H9 (cell line): ENCODE results near the gene IQCF6. TPM values are rescaled to one million over a fixed set of nuclear protein-coding genes. Genes with fewer than 3 reads are reported as not detected.
"Not testable (repeated sequence)": the region's sequence is repeated elsewhere in the genome, so short reads cannot be mapped to it uniquely, and the experiment has no call there.

ENCODE experiments used
- DNase-seq: peaks from one replicate; pipeline ENCODE4 v3.0.0-alpha.2; 2017
- H2AFZ ChIP-seq: one replicate; pipeline ENCODE4 v1.6.1; 2013; ENCODE audit warnings: mild to moderate bottlenecking, low read length, control low read depth, moderate library complexity
- H2AK5ac ChIP-seq: 2 replicates; pipeline ENCODE4 v1.6.1; 2013; ENCODE audit warnings: low read length, control low read depth, mixed read lengths; ENCODE audit not compliant: insufficient read length
- H2BK120ac ChIP-seq: one replicate; pipeline ENCODE4 v1.6.1; 2013; ENCODE audit warnings: low read depth, mild to moderate bottlenecking, low read length, control low read depth, inconsistent platforms; ENCODE audit not compliant: poor library complexity, severe bottlenecking
- H2BK12ac ChIP-seq: 2 replicates; pipeline ENCODE4 v1.6.1; 2013; ENCODE audit warnings: low read length, control low read depth, mixed read lengths, low read depth; ENCODE audit not compliant: insufficient read length
- H2BK15ac ChIP-seq: 2 replicates; pipeline ENCODE4 v1.6.1; 2013; ENCODE audit warnings: low read depth, low read length, control low read depth
- H2BK20ac ChIP-seq: one replicate; pipeline ENCODE4 v1.6.1; 2013; ENCODE audit warnings: low read depth, mild to moderate bottlenecking, low read length, control low read depth, inconsistent platforms; ENCODE audit not compliant: poor library complexity, severe bottlenecking
- H2BK5ac ChIP-seq: 2 replicates; pipeline ENCODE4 v1.6.1; 2013; ENCODE audit warnings: low read length, control low read depth, mixed read lengths; ENCODE audit not compliant: insufficient read length
- H3K14ac ChIP-seq: 2 replicates; pipeline ENCODE4 v1.6.1; 2013; ENCODE audit warnings: low read length, control low read depth; ENCODE audit not compliant: insufficient read depth
- H3K18ac ChIP-seq: 2 replicates; pipeline ENCODE4 v1.6.1; 2013; ENCODE audit warnings: low read depth, mild to moderate bottlenecking, mixed read lengths, low read length, control low read depth; ENCODE audit not compliant: insufficient read length
- H3K23ac ChIP-seq: 2 replicates; pipeline ENCODE4 v1.6.1; 2013; ENCODE audit warnings: low read length, control low read depth, mixed read lengths, low read depth; ENCODE audit not compliant: insufficient read length
- H3K23me2 ChIP-seq: 2 replicates; pipeline ENCODE4 v1.6.1; 2013; ENCODE audit warnings: low read depth, mild to moderate bottlenecking, mixed read lengths, low read length, control low read depth; ENCODE audit not compliant: insufficient read length, poor library complexity, severe bottlenecking
- H3K27ac ChIP-seq: 2 replicates; pipeline ENCODE4 v1.5.1; 2013; ENCODE audit warnings: low read length, control low read depth, mixed read lengths, low read depth; ENCODE audit not compliant: insufficient read length
- H3K27me3 ChIP-seq: 2 replicates; pipeline ENCODE4 v1.6.1; 2013; ENCODE audit warnings: low read length, control low read depth, inconsistent platforms; ENCODE audit not compliant: insufficient read depth
- H3K4ac ChIP-seq: 2 replicates; pipeline ENCODE4 v1.6.1; 2013; ENCODE audit warnings: low read depth, mild to moderate bottlenecking, control low read depth, inconsistent platforms, low read length, moderate library complexity
- H3K4me1 ChIP-seq: 2 replicates; pipeline ENCODE4 v1.6.1; 2013; ENCODE audit warnings: low read length, control low read depth, inconsistent platforms; ENCODE audit not compliant: insufficient read depth
- H3K4me2 ChIP-seq: 2 replicates; pipeline ENCODE4 v1.6.1; 2013; ENCODE audit warnings: low read length, control low read depth, mixed read lengths; ENCODE audit not compliant: insufficient read length, insufficient read depth
- H3K56ac ChIP-seq: 2 replicates; pipeline ENCODE4 v1.6.1; 2013; ENCODE audit warnings: low read depth, mild to moderate bottlenecking, mixed read lengths, low read length, control low read depth; ENCODE audit not compliant: insufficient read length
- H3K79me1 ChIP-seq: 2 replicates; pipeline ENCODE4 v1.6.1; 2013; ENCODE audit warnings: low read depth, mild to moderate bottlenecking, moderate library complexity, low read length, control low read depth, inconsistent platforms; ENCODE audit not compliant: insufficient read depth, poor library complexity, severe bottlenecking
- H3K79me2 ChIP-seq: 2 replicates; pipeline ENCODE4 v1.6.1; 2013; ENCODE audit warnings: low read length, control low read depth, inconsistent platforms; ENCODE audit not compliant: insufficient read depth
- H3K9ac ChIP-seq: 2 replicates; pipeline ENCODE4 v1.6.1; 2013; ENCODE audit warnings: low read length, control low read depth, mixed read lengths; ENCODE audit not compliant: insufficient read length; ENCODE audit errors: extremely low read depth
- H3K9me3 ChIP-seq: one replicate; pipeline ENCODE4 v1.6.1; 2013; ENCODE audit warnings: low read depth, low read length, inconsistent platforms; ENCODE audit not compliant: control insufficient read depth
- H3T11ph ChIP-seq: one replicate; pipeline ENCODE4 v1.6.1; 2013; ENCODE audit warnings: mild to moderate bottlenecking, low read length, control low read depth, inconsistent platforms
- H4K20me1 ChIP-seq: one replicate; pipeline ENCODE4 v1.6.1; 2013; ENCODE audit not compliant: control insufficient read depth, insufficient read length, insufficient read depth
- H4K5ac ChIP-seq: 2 replicates; pipeline ENCODE4 v1.6.1; 2013; ENCODE audit warnings: low read depth, mild to moderate bottlenecking, mixed read lengths, low read length, control low read depth; ENCODE audit not compliant: insufficient read length
- H4K8ac ChIP-seq: replicated peaks from 2 replicates; pipeline ENCODE4 v1.6.1; 2013; ENCODE audit warnings: low read length, control low read depth, mixed read lengths, low read depth; ENCODE audit not compliant: insufficient read length
- H4K91ac ChIP-seq: 2 replicates; pipeline ENCODE4 v1.6.1; 2013; ENCODE audit warnings: low read depth, mild to moderate bottlenecking, moderate library complexity, mixed read lengths, low read length, control low read depth; ENCODE audit not compliant: insufficient read length
- H3K27ac Mint-ChIP-seq, 3 experiments: 2 replicates in 2 of 3; 3 replicates in 1 of 3; pipeline ENCODE4 v1.8.0; 2020 to 2021; ENCODE audit warnings: mixed read lengths in 3 of 3, mild to moderate bottlenecking in 1 of 3, moderate library complexity in 1 of 3
- H3K27me3 Mint-ChIP-seq: 2 replicates; pipeline ENCODE4 v1.8.0; 2021; ENCODE audit warnings: low read depth, mild to moderate bottlenecking, moderate library complexity, mixed read lengths
- H3K36me3 Mint-ChIP-seq, 3 experiments: 2 replicates in 2 of 3; 3 replicates in 1 of 3; pipeline ENCODE4 v1.8.0; 2020 to 2021; ENCODE audit warnings: low read depth in 3 of 3, mixed read lengths in 3 of 3; ENCODE audit not compliant: insufficient read depth in 1 of 3
- H3K4me1 Mint-ChIP-seq, 2 experiments: 2 replicates each; pipeline ENCODE4 v1.8.0; 2020; ENCODE audit warnings: mixed read lengths in 2 of 2
- H3K4me3 Mint-ChIP-seq, 2 experiments: 2 replicates in 1 of 2; 3 replicates in 1 of 2; pipeline ENCODE4 v1.8.0; 2020 to 2021; ENCODE audit warnings: mild to moderate bottlenecking in 2 of 2, mixed read lengths in 2 of 2, moderate library complexity in 1 of 2
- H3K9me3 Mint-ChIP-seq, 2 experiments: 2 replicates in 1 of 2; 3 replicates in 1 of 2; pipeline ENCODE4 v1.8.0; 2020; ENCODE audit warnings: mild to moderate bottlenecking in 2 of 2, mixed read lengths in 2 of 2, moderate library complexity in 1 of 2
- CTCF ChIP-seq: fragments of 200-600 bp; sonication (generic); conservative IDR thresholded peaks from 3 replicates; pipeline ENCODE4 v1.8.0; 2021; ENCODE audit warnings: antibody characterized with exemption, mild to moderate bottlenecking
- WGBS: extraction: QIAGEN DNeasy Blood & Tissue Kit; methylation state at CpG from one replicate; pipeline ENCODE4 v1.1.7; 2013; ENCODE audit warnings: missing lambda C conversion rate, low lambda C conversion rate, mixed read lengths; ENCODE audit not compliant: insufficient read length; ENCODE audit errors: extremely low coverage; 5-methylcytosine and 5-hydroxymethylcytosine counted together
- total RNA-seq: library from RNA; stranded (reverse); gene quantifications from 2 replicates; pipeline ENCODE4 v1.2.1, GENCODE V29; 2021

IQCF6 gene
- total RNA-seq, 1 experiment from 2014 or later, result not detected

- H3K56ac ChIP-seq, result no peak overlapping the region
Measured at GRCh38 chr3:51759203-51759602, 19.8 kb downstream of the IQCF6 start.

GRCh38 chr3:51753763-51754750, 25.0 kb downstream of the IQCF6 start:
- peak overlapping the region; percentile 59 for H2AFZ ChIP-seq
- H3K4me1 ChIP-seq, result not testable (repeated sequence)

More at GRCh38 chr3:51759203-51759602, 19.8 kb downstream of the IQCF6 start:
- no peak overlapping the region for H3K18ac ChIP-seq
- Mint-ChIP-seq H3K27ac (no peak overlapping the region), H3K36me3 (peaks cover 0 to 32% (median 8%) of the 10 kb centered on the region in 3 experiments; a peak in 5 of 7 replicates), H3K9me3 (peaks cover 38 to 47% of the 10 kb centered on the region in 2 experiments), H3K4me3 (no peak overlapping the region), H3K27me3 (no peaks in the 10 kb centered on the region; the same call in 1 of the 2 replicates), H3K4me1 (peaks cover 3 to 4% of the 10 kb centered on the region in 2 experiments)
- no peak overlapping the region for H3K23ac ChIP-seq
- no peak for TF ChIP-seq CTCF
- H2AFZ ChIP-seq, result no peak overlapping the region
- H2BK5ac ChIP-seq, result no peak overlapping the region
- no peak overlapping the region for H3K4ac ChIP-seq
- no peaks in the 10 kb centered on the region for H3K79me2 ChIP-seq
- H3K9ac ChIP-seq, result no peak overlapping the region
- no peaks in the 10 kb centered on the region for H3K4me1 ChIP-seq
- H4K8ac ChIP-seq, result no peak overlapping the region
- H3T11ph ChIP-seq, result no peak overlapping the region
- H2BK12ac ChIP-seq, result no peak overlapping the region
- H4K20me1 ChIP-seq, result no peaks in the 10 kb centered on the region
- H2AK5ac ChIP-seq, result no peak overlapping the region
- no peak overlapping the region for H3K14ac ChIP-seq
- DNase-seq, result no peak
- H4K5ac ChIP-seq, result no peak overlapping the region
- H3K27me3 ChIP-seq, result no peaks in the 10 kb centered on the region
- H3K4me2 ChIP-seq, result no peak overlapping the region
- H3K23me2 ChIP-seq, result no peaks in the 10 kb centered on the region
- no peak overlapping the region for H4K91ac ChIP-seq
- no peak overlapping the region for H2BK15ac ChIP-seq
- no peaks in the 10 kb centered on the region for H3K79me1 ChIP-seq
- H3K9me3 ChIP-seq, result no peaks in the 10 kb centered on the region
- H2BK120ac ChIP-seq, result no peak overlapping the region
- no peak overlapping the region for H3K27ac ChIP-seq
- no peak overlapping the region for H2BK20ac ChIP-seq

More at GRCh38 chr3:51753763-51754750, 25.0 kb downstream of the IQCF6 start:
- H3K79me1 ChIP-seq, H3K56ac ChIP-seq, H3K23me2 ChIP-seq, H3K27ac Mint-ChIP-seq, H2BK15ac ChIP-seq, H3K79me2 ChIP-seq, H2BK5ac ChIP-seq, H4K20me1 ChIP-seq, H4K5ac ChIP-seq, H3K9ac ChIP-seq, H3K4me3 Mint-ChIP-seq, H3K9me3 ChIP-seq, H3K18ac ChIP-seq, H3K14ac ChIP-seq, H3K4me2 ChIP-seq, H3K27me3 ChIP-seq, H2BK12ac ChIP-seq, H3K4ac ChIP-seq, H3T11ph ChIP-seq, H3K23ac ChIP-seq, H2BK20ac ChIP-seq, DNase-seq, H4K91ac ChIP-seq, H3K27ac ChIP-seq, H2BK120ac ChIP-seq, H3K27me3 Mint-ChIP-seq, H2AK5ac ChIP-seq, H4K8ac ChIP-seq: not testable (repeated sequence)
- Mint-ChIP-seq H3K9me3 (peaks cover 21 to 27% of the 10 kb centered on the region in 2 experiments), H3K4me1 (peaks cover 25 to 31% of the 10 kb centered on the region in 2 experiments), H3K36me3 (peaks cover 0 to 17% (median 8%) of the 10 kb centered on the region in 3 experiments; a peak in 5 of 7 replicates)
- WGBS, result no CpG with 5 or more reads among the region's 13 CpGs
